ENCODE data around the gene NODAL.

DNA sequence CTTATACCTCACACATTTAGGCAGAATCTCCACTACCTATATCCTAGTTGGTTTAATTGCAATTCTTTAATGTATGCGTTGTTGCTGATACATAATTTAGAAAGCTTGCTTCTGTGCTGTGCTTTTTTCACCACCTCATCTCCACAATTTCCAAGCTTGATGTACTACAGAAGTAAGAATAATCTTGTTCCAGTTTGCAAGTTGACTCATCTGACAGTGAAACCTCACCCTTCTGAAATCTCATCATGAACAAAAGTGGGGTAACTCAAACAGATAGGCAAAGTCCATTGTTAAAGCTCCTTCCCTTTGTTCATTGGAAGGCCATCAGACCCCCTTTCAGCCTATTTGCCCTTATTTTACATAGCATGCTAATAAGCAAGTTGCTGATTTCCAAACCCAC, 23.9 kb downstream of the NODAL start:
- TF ChIP-seq, protein P1, sequence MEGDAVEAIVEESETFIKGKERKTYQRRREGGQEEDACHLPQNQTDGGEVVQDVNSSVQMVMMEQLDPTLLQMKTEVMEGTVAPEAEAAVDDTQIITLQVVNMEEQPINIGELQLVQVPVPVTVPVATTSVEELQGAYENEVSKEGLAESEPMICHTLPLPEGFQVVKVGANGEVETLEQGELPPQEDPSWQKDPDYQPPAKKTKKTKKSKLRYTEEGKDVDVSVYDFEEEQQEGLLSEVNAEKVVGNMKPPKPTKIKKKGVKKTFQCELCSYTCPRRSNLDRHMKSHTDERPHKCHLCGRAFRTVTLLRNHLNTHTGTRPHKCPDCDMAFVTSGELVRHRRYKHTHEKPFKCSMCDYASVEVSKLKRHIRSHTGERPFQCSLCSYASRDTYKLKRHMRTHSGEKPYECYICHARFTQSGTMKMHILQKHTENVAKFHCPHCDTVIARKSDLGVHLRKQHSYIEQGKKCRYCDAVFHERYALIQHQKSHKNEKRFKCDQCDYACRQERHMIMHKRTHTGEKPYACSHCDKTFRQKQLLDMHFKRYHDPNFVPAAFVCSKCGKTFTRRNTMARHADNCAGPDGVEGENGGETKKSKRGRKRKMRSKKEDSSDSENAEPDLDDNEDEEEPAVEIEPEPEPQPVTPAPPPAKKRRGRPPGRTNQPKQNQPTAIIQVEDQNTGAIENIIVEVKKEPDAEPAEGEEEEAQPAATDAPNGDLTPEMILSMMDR (conservative IDR thresholded peaks at IDR 0.05; ENCODE audit: low read depth, low read length): no peak
- TF ChIP-seq CEBPB (IDR thresholded peaks at IDR 0.05; ENCODE audit: low read depth, low read length) (no peak), SMC3 (IDR thresholded peaks at IDR 0.05; ENCODE audit: low read depth, low read length) (no peak), RFX5 (IDR thresholded peaks at IDR 0.05; ENCODE audit: low read depth, low read length) (no peak), POLR2A (IDR thresholded peaks at IDR 0.05; ENCODE audit: low read depth, low read length) (no peak), BHLHE40 (IDR thresholded peaks at IDR 0.05; ENCODE audit: low read depth, low read length) (no peak), MAZ (IDR thresholded peaks at IDR 0.05; ENCODE audit: borderline replicate concordance, low read depth, low read length) (no peak), MAFK (IDR thresholded peaks at IDR 0.05; ENCODE audit: low read depth, low read length) (no peak), RAD21 (IDR thresholded peaks at IDR 0.05; ENCODE audit: low read length) (no peak), RCOR1 (IDR thresholded peaks at IDR 0.05; ENCODE audit: insufficient replicate concordance, low read length) (no peak), NFE2L2 (IDR thresholded peaks at IDR 0.05; ENCODE audit: low read depth, low read length) (no peak), FOS (IDR thresholded peaks at IDR 0.05; ENCODE audit: low read depth, low read length) (no peak)
- TF ChIP-seq, protein P2, sequence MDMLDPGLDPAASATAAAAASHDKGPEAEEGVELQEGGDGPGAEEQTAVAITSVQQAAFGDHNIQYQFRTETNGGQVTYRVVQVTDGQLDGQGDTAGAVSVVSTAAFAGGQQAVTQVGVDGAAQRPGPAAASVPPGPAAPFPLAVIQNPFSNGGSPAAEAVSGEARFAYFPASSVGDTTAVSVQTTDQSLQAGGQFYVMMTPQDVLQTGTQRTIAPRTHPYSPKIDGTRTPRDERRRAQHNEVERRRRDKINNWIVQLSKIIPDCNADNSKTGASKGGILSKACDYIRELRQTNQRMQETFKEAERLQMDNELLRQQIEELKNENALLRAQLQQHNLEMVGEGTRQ (IDR thresholded peaks at IDR 0.05; ENCODE audit: low read depth, low read length): no peak

Measured in IMR-90 (cell line).